ENCODE data around the gene SH2D3A. TPM values are rescaled to one million over a fixed set of nuclear protein-coding genes. Genes with fewer than 3 reads are reported as not detected.

Gene SH2D3A
- total RNA-seq, 4 donors from 2014 or later = 1.0 to 5.4 TPM; not detected in 2

GRCh38 chr19:6737284-6737872 is 29.9 kb downstream of the SH2D3A start, which contains the start of gene GPR108:
GPR108 (minus strand) TSS chr19:6737580; CDS start chr19:6737576, 4 bp downstream.
- peak in 1 of 4 experiments; percentile 13 for TF ChIP-seq CTCF (IDR thresholded peaks at IDR 0.05)
- peak; percentile 43 to 82 for TF ChIP-seq POLR2A (IDR thresholded peaks at IDR 0.05)
- Histone ChIP-seq H3K36me3 (no peaks in the 10 kb centered on the region), H3K4me3 (peak within 1 kb of the TSS; percentile 82), H3K4me1 (peaks cover 0 to 22% of the 10 kb centered on the region in 2 donors), H3K27me3 (no peaks in the 10 kb centered on the region), H3K9me3 (no peaks in the 10 kb centered on the region), H3K27ac (peak within 1 kb of the TSS; percentile 98 to 99)
- intact Hi-C loops (cut with DNase I; ENCODE audit: low total_unique reads) = no loop called here
- DNase-seq = peak; percentile 100

- DNase-seq = no peak
- H3K36me3 ChIP-seq = no peaks in the 10 kb centered on the region
- intact Hi-C loops (cut with DNase I; ENCODE audit: low total_unique reads) = no loop called here
- no peaks in the 10 kb centered on the region for H3K9me3 ChIP-seq
- peak overlapping the region; percentile 96 to 98 for H3K27ac ChIP-seq
- peak overlapping the region; percentile 82 for H3K4me3 ChIP-seq
- TF ChIP-seq CTCF (IDR thresholded peaks at IDR 0.05) = no peak
- no peak for TF ChIP-seq POLR2A (IDR thresholded peaks at IDR 0.05)
- H3K27me3 ChIP-seq = no peaks in the 10 kb centered on the region
- peaks cover 0 to 21% of the 10 kb centered on the region in 2 donors for H3K4me1 ChIP-seq
These were observed 30.3 kb downstream of the SH2D3A start for GRCh38 chr19:6736917-6737283.

GRCh38 chr19:6736169-6736916 is 30.9 kb downstream of the SH2D3A start:
- intact Hi-C loops (cut with DNase I; ENCODE audit: low total_unique reads) = no loop called here
- no peaks in the 10 kb centered on the region for H3K27me3 ChIP-seq
- peaks cover 0 to 16% of the 10 kb centered on the region in 2 donors for H3K4me1 ChIP-seq
- peak; percentile 75 to 79 for DNase-seq
- peak overlapping the region; percentile 82 for H3K4me3 ChIP-seq
- peak in 1 of 2 donors; percentile 34 for TF ChIP-seq POLR2A (IDR thresholded peaks at IDR 0.05)
- peak; percentile 45 to 63 (median 55) for TF ChIP-seq CTCF (IDR thresholded peaks at IDR 0.05)
- peak overlapping the region; percentile 96 to 98 for H3K27ac ChIP-seq
- H3K9me3 ChIP-seq = no peaks in the 10 kb centered on the region
- no peaks in the 10 kb centered on the region for H3K36me3 ChIP-seq

GRCh38 chr19:6735181-6735911 is 31.9 kb downstream of the SH2D3A start:
- no peak overlapping the region for H3K4me3 ChIP-seq

More at GRCh38 chr19:6735181-6735911, 31.9 kb downstream of the SH2D3A start:
- Histone ChIP-seq H3K36me3 (no peaks in the 10 kb centered on the region), H3K4me1 (peaks cover 0 to 12% of the 10 kb centered on the region in 2 donors), H3K27me3 (no peaks in the 10 kb centered on the region), H3K9me3 (no peaks in the 10 kb centered on the region), H3K27ac (peak overlapping the region; percentile 96 to 98)
- no peak for TF ChIP-seq CTCF (IDR thresholded peaks at IDR 0.05)
- no peak for DNase-seq
- intact Hi-C loops (cut with DNase I; ENCODE audit: low total_unique reads) = no loop called here

Measured in uterus (tissue), 4 donors.